ENCODE measurements around the gene HORMAD2. TPM values are rescaled to one million over a fixed set of nuclear protein-coding genes. Genes with fewer than 3 reads are reported as not detected.
A peak's percentile ranks its signal among the peaks of the same experiment; 100 is the strongest.
"Not testable (repeated sequence)": the region's sequence is repeated elsewhere in the genome, so short reads cannot be mapped to it uniquely, and the experiment has no call there.

HORMAD2 gene
- total RNA-seq, 1 donor = not detected

DNA sequence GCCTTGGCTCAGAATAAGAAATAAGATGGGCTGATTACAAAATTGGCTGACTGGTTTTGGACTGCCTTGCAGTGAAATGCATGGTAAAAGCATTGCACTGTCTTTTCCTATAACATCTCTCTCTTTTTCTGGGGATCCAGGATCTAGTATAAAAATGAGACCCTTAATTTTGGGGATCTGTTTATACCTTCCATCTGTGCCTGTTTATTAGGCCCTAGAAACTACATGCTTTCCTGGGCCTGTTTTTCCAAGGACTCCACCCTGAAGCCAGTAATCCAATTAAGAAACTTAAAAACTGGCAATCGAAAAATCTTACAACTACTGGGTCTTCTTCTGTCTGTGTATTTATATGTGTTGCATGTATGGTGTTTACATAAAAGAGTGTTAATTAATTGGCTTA, 14.5 kb downstream of the HORMAD2 start:
- TF ChIP-seq, protein P1, sequence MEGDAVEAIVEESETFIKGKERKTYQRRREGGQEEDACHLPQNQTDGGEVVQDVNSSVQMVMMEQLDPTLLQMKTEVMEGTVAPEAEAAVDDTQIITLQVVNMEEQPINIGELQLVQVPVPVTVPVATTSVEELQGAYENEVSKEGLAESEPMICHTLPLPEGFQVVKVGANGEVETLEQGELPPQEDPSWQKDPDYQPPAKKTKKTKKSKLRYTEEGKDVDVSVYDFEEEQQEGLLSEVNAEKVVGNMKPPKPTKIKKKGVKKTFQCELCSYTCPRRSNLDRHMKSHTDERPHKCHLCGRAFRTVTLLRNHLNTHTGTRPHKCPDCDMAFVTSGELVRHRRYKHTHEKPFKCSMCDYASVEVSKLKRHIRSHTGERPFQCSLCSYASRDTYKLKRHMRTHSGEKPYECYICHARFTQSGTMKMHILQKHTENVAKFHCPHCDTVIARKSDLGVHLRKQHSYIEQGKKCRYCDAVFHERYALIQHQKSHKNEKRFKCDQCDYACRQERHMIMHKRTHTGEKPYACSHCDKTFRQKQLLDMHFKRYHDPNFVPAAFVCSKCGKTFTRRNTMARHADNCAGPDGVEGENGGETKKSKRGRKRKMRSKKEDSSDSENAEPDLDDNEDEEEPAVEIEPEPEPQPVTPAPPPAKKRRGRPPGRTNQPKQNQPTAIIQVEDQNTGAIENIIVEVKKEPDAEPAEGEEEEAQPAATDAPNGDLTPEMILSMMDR (IDR thresholded peaks at IDR 0.05; ENCODE audit: insufficient read depth, low read length) = no peak
- H3K4me3 ChIP-seq (ENCODE audit: low read depth, low read length) = no peak overlapping the region
- DNase-seq (ENCODE audit: low read depth) = no peak

- TF ChIP-seq, protein P1 (IDR thresholded peaks at IDR 0.05; ENCODE audit: insufficient read depth, low read length) = no peak
- no peak overlapping the region for H3K4me3 ChIP-seq (ENCODE audit: low read depth, low read length)
- DNase-seq (ENCODE audit: low read depth) = no peak
These were observed 17.6 kb downstream of the HORMAD2 start for GRCh38 chr22:30097861-30098260.

DNA sequence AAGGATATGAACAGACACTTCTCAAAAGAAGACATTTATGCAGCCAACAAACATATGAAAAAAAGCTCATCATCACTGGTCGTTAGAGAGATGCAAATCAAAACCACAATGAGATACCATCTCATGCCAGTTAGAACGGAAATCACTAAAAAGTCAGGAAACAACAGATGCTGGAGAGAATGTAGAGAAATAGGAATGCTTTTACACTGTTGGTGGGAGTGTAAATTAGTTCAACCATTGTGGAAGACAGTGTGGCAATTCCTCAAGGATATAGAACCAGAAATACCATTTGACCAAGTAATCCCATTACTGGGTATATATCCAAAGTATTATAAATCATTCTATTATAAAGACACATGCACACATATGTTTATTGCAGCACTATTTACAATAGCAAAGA, 20.5 kb downstream of the HORMAD2 start:
- H3K4me3 ChIP-seq (ENCODE audit: low read depth, low read length); DNase-seq (ENCODE audit: low read depth): not testable (repeated sequence)

GRCh38 chr22:30104501-30105156, 24.4 kb downstream of the HORMAD2 start:
- peak; percentile 19 for DNase-seq (ENCODE audit: low read depth)
- TF ChIP-seq, protein P1 (IDR thresholded peaks at IDR 0.05; ENCODE audit: insufficient read depth, low read length) = no peak
- H3K4me3 ChIP-seq (ENCODE audit: low read depth, low read length) = no peak overlapping the region

- peak; percentile 19 for DNase-seq (ENCODE audit: low read depth)
- TF ChIP-seq, protein P1 (IDR thresholded peaks at IDR 0.05; ENCODE audit: insufficient read depth, low read length) = no peak
- H3K4me3 ChIP-seq (ENCODE audit: low read depth, low read length) = no peak overlapping the region
These were observed 25.2 kb downstream of the HORMAD2 start for GRCh38 chr22:30105483-30105882.

- no peak for DNase-seq (ENCODE audit: low read depth)
- TF ChIP-seq, protein P1 (IDR thresholded peaks at IDR 0.05; ENCODE audit: insufficient read depth, low read length) = no peak
- no peak overlapping the region for H3K4me3 ChIP-seq (ENCODE audit: low read depth, low read length)
These were observed 33.2 kb downstream of the HORMAD2 start for GRCh38 chr22:30113494-30113893.

DNA sequence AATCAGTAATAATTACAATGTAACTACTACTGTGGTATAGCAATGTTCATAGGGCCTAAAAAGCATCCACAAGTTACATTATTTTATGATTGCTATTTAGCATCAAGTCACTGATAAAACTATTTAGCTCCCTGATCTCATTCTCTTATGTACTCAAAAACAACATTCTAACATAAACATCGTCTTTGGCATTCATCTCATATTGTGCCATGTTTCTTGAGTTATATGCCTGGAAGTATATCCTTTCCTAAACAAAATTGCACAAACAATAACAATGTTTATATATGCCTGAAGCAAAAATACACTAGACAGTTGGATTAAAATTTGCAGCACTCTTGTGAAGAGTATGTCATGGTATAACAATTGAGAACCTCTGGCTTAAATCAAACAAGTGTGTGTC, 34.1 kb downstream of the HORMAD2 start:
- TF ChIP-seq, protein P1 (IDR thresholded peaks at IDR 0.05; ENCODE audit: insufficient read depth, low read length) = no peak
- H3K4me3 ChIP-seq (ENCODE audit: low read depth, low read length) = no peak overlapping the region
- DNase-seq (ENCODE audit: low read depth) = no peak
